Measurements from ENCODE around the gene TMEM175. TPM values are rescaled to one million over a fixed set of nuclear protein-coding genes. Genes with fewer than 3 reads are reported as not detected.

TMEM175 gene
- total and polyA plus RNA-seq, 2 of the 13 experiments (the other 11 are each of a cell fraction or from before 2014, with no cell fraction given) = 5.1 to 9.9 TPM

- TF ChIP-seq, protein P1, sequence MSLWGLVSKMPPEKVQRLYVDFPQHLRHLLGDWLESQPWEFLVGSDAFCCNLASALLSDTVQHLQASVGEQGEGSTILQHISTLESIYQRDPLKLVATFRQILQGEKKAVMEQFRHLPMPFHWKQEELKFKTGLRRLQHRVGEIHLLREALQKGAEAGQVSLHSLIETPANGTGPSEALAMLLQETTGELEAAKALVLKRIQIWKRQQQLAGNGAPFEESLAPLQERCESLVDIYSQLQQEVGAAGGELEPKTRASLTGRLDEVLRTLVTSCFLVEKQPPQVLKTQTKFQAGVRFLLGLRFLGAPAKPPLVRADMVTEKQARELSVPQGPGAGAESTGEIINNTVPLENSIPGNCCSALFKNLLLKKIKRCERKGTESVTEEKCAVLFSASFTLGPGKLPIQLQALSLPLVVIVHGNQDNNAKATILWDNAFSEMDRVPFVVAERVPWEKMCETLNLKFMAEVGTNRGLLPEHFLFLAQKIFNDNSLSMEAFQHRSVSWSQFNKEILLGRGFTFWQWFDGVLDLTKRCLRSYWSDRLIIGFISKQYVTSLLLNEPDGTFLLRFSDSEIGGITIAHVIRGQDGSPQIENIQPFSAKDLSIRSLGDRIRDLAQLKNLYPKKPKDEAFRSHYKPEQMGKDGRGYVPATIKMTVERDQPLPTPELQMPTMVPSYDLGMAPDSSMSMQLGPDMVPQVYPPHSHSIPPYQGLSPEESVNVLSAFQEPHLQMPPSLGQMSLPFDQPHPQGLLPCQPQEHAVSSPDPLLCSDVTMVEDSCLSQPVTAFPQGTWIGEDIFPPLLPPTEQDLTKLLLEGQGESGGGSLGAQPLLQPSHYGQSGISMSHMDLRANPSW (CRISPR knock-in tag; IDR thresholded peaks at IDR 0.05; ENCODE audit: borderline replicate concordance) = no peak
- TF ChIP-seq AFF4 (CRISPR knock-in tag; IDR thresholded peaks at IDR 0.05) = no peak
- TF ChIP-seq ZNF33A (CRISPR knock-in tag; IDR thresholded peaks at IDR 0.05; ENCODE audit: borderline replicate concordance) = no peak
- TF ChIP-seq KLF16 (CRISPR knock-in tag; IDR thresholded peaks at IDR 0.05) = no peak
- TF ChIP-seq RNF2 (conservative IDR thresholded peaks at IDR 0.05; ENCODE audit: low read depth) = no peak
- TF ChIP-seq ZNF737 (CRISPR knock-in tag; IDR thresholded peaks at IDR 0.05; ENCODE audit: borderline replicate concordance) = no peak
Measured at GRCh38 chr4:910366-911091, 21.7 kb upstream of the TMEM175 start (continued).

Measured in HepG2 (cell line).